GM20431 (cell line): ENCODE measurements around the gene EPB41L4B.
"Not testable (repeated sequence)": the region's sequence is repeated elsewhere in the genome, so short reads cannot be mapped to it uniquely, and the experiment has no call there.

Experiments used
- in situ Hi-C: fragments of 300-500 bp; cut with MseI, MboI; formaldehyde crosslinking; loops from one replicate; pipeline ENCODE4 v1.15.0; 2020; ENCODE audit warnings: low sequenced_read_pairs; ENCODE audit not compliant: unreplicated experiment

The EPB41L4B gene

DNA sequence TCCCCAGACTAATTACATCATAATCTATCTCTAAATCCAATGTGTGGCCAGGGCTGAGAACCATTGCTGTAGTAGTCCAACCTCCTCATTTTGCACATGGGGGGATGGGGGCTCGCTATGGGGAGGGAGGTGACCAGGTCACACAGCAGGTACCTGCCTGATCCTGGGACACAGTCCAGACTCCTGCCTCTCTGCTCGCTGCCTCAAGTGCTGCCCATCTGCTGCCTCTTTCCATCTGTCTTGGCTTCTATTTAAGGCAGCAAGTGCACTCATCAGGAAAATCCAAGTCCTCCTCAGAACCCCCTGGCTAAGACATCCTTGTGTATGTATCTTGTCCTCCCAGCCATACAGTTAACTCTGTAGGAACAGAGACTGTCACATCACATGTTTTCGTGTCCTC, 96.1 kb downstream of the EPB41L4B start:
- in situ Hi-C loops: loop anchor here (25.0 kb wide), 1 partner anchor 238 kb away; no protein-coding TSS in a partner anchor

DNA sequence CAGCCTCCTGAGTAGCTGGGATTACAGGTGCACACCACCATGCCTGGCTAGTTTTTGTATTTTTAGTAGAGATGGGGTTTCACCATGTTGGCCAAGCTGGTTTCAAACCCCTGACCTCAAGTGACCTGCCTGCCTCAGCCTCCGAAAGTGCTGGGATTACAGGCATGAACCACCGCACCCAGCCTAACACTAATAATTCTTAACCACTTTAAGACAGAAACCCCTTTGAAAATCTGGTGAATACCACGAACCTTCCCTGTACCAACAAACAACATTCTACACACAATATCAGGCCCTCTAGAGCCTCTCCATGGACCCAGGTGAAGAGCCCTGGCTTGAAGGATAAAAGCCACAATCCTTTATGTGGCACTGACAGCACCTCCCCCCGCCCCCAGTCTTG, 102.6 kb downstream of the EPB41L4B start:
- in situ Hi-C loops: not testable (repeated sequence)

DNA sequence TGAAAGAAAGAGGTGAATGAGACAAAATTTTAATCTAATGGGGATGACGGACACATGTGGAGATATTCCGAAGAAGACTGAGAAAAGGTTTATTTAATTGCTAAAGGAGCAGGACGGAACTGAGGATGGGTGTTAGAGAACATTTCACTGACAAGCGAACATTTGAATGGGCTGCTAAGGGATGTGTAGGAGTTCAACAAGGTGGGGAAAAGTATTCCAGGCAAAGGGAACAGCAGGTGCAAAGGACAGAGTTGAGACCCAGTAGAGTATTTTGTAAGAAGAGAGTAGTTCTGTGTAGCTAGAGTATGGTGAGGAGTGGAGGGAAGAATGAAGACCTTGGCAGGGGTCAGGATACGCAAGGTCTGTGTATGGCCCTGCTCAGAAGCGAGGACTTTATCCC, 106.4 kb downstream of the EPB41L4B start:
- in situ Hi-C loops: no loop called here

DNA sequence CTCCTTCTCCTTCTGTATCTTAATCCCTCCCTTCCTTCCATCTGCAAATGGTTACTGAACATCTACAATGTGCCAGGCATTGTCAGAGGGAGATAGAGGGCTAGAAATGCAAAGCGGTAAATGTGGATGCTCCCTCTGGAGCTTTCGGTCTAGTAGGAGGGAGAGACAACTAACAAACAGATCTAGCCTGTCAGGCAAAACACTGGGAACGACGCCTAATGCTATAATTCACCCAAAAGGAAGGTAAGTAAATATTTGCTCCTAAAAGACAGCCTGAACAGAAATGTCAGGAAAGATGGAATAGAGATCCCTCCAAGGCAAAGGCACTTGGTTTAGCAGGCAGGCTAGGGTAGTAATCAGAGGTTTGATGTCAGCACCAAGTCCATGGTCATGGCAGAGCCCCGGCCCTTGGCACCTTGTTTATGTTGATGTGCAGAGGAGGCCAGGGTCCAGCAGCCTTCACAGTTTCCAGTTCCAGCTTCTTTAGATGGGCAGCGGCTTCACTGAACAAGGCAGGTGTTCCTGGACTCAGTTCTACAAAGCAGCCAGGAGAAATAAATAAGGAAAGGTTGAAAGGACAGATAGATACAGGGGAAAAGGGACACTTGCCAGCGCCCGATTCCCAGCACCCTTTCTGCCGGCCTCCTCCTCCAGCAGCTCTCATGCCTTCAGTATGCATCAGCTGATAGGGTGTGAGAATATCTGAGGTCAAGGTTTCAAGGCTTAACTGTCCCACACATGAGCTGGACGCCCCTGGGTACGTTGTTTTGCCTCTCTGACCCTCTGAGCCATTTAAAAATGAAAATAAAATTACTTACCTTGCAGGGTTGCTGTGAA, 107.4 kb downstream of the EPB41L4B start:
- in situ Hi-C loops: no loop called here

DNA sequence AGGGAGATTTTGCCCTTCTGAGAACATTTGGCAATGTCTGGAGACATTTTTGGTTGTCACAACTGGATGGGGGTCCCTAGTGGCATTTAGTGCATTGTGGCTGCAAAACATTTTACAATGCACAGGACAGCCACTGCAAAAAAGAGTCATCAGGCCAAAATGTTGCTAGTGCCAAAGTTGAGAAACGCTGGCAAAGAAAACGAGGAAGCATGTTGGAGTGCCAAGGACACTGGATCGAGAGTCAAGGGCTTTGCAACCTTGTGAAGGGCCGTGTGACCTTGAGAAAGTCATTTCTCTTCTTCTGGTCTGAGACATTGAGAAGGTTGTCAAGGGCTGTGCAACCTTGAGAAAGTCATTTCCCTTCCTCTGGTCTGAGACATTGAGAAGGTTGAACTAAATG, 108.1 kb downstream of the EPB41L4B start:
- in situ Hi-C loops: no loop called here

DNA sequence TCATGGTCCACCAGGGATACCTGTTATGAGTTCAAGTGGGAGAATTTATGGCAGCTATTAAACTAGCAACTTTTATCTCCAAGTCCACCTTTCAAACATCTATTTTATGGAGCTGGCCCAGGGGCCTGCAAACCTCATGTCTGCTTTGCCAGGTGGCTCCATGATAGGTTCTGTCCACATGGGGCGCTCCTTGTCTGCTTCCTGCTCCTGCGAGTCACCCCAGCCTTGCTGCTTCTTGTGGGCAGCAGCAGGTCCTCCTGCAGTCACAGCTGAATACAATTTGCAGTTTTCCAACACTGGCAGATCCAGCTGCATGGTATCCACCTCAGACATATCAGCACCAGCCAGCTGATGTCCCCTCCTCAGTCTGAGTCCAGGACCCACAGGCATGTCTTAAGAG, 114.2 kb downstream of the EPB41L4B start:
- in situ Hi-C loops: no loop called here

DNA sequence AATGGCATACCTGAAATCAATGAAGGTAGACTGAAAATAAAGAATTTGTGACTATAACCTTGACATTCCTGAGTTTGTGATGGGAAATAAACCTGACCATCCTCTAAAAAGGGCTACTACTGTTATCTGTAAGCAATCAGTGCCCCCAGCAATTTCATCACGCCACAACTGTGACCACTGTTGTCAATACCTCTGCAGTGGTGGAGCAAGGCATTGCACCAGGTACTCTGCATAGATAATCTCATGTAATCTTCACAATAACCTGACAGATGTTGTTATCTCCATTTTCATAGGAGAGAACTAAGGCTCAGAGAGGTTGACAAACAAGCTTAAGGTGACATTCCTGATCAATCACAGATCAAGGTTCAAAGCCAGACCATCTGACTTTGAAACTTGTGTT, 115.3 kb downstream of the EPB41L4B start:
- in situ Hi-C loops: no loop called here

DNA sequence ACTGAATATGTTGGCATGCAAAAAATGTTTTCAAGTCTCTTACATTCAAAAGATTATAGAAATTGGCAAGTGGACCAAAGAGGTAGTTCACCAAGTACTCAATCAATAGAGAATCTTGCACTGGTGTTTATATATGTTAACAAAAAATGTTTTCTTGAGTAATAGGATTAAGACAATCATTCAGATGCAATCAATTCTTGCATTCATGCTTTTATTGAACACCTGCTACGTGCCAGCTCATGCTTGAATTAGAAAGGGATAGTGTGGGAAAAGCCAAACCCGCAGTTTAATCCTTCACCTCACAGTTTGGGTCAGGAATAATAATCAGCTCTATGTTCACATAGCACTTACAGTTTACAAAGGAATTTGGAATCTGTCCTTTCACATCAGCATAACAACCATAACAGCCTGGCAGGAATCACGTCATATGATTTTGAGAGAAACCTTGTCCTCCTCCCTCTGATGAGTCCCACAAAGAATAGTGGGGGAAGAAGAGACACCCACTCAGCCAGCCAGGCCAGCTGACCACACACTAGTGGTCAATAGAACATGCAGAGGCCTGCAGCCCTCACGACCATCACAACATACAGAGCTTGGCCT, 117.0 kb downstream of the EPB41L4B start:
- in situ Hi-C loops: no loop called here

DNA sequence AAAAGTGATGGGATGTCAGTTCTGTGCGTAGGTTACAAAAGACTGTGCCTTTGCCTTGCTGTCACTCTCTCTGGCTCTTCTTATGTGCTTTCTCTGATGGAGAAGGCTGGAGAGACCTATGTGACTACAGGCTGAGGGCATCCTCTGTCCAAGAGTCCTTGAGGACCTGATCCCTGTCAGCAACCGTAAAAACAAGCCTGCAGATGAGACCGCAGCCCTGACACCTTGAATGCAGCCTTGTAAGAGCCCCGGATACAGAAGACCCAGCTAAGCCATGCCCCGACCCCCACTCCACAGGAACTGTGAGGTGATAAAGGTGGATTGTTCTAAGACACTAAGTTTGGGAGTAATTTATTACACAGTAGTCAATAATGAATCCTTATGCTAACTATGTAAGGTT, 121.2 kb downstream of the EPB41L4B start:
- in situ Hi-C loops: no loop called here

DNA sequence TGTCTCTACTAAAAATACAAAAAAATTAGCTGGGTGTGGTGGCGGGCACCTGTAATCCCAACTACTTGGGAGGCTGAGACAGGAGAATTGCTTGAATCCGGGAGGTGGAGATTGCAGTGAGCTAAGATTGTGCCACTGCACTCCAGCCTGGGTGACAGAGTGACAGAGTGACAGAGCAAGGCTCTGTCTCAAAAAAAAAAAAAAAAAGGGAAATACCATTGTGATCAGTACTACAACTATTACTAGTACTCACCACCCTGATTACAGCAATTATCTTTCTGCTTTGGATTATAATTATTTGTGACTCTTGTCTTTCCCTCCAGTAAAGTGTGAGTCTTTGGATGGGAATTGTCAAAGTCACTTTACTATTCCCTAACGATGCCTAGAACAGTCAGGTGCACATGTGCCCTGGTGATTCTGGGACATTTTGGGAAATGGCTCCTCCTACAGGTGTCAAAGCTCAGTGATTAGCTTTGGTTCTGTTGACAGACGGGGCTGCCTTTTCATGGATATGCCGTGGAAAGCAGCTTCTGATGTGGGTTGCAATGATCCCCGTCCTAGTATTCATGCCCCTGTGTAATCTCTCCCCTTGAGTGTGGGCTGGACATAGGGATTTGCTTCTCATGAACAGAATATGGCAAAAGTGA, 122.0 kb downstream of the EPB41L4B start:
- in situ Hi-C loops: no loop called here

DNA sequence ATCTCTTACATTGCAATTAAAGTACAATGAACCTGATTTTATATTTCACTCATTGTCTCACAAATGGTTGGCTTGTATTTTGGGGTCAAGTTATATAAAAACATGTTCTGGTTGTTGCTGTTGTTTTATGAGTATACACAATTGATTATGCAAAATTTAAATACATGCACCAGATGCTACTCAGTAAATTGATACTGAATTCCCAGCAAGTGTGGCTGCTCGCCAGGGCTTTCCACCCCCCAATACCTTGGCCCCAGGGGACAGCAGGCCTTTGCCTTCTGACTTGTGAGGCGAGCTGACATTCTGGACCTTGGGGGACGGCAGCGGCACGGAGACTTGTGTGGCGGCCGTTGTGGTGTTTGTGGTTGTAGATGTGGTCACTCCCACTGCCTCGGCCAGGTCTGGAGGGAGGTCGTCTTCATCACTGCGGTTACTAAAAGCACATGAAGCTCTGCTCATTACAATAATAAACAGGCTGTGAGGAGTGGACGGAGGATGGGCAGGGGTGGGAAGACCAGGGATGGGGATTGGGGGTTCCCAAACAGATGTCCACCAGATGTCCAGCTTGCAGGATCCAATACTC, 126.8 kb downstream of the EPB41L4B start:
- in situ Hi-C loops: no loop called here

DNA sequence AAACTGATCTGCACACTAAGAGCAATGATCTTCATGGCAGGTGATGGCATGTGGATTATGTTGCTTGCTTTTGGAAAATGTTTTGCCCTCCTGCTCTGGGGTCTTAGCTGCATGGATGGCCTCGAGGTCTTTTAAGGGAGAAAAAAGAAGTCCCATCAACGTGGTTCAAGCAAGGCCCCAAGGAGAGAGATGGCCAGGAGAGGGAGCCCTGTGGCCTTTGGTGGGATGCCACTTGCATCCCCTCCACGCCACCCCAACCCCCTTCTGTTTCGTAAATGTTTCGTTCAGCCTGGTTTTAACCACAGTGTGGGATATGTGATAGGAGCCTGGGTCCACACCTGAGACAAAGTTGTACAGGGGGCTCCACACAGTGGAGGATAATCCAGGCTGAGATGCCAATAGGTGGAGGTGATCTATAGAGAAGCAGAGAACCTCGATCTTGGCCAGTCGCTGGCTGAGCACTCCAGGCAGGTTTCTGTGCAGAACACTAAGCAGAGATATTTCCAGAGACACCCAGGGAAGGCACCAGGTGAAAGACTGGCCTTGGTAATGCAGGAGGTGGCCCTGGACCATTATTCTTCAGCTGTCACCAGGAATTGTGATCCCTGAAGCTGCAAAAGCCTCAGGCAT, 128.0 kb downstream of the EPB41L4B start:
- in situ Hi-C loops: no loop called here

DNA sequence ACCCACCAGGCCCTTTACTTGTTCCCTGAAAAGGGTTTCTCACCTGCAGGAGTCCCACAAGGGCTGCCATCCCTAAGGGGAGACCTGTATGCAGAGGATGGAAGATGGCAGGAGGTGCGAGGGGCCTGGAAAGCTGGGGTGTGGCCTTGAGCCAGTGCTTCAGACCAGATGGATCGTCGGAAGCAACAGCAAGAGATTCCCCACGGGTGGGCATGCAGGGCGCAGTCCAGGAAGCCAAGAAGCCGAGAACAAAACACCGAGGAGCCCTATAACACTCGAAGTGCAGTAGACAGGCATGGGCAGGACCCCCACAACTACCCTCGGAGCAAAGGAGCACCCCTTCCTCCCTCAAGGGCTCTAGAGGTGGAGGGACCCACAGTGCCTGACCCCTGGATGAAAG, 129.1 kb downstream of the EPB41L4B start:
- in situ Hi-C loops: no loop called here

DNA sequence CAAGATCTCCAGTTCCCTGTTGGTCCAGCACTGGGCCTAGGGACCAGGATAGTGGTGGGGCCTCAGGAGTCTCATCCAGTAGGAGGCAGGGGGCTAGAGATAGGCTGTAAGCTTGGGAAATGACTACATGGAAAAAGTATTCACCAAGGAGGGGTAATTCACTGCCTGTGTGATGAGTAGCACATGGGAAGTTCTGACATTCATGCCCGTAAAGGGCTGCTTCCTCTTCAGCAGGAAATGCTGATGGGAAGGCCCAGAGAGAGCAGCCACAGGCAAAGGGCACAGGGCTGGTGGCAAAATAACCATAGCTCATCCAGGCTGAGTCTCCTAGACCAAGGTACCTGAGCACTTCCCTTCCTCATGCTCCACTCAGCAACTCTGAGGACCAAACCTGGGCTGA, 130.7 kb downstream of the EPB41L4B start:
- in situ Hi-C loops: no loop called here

DNA sequence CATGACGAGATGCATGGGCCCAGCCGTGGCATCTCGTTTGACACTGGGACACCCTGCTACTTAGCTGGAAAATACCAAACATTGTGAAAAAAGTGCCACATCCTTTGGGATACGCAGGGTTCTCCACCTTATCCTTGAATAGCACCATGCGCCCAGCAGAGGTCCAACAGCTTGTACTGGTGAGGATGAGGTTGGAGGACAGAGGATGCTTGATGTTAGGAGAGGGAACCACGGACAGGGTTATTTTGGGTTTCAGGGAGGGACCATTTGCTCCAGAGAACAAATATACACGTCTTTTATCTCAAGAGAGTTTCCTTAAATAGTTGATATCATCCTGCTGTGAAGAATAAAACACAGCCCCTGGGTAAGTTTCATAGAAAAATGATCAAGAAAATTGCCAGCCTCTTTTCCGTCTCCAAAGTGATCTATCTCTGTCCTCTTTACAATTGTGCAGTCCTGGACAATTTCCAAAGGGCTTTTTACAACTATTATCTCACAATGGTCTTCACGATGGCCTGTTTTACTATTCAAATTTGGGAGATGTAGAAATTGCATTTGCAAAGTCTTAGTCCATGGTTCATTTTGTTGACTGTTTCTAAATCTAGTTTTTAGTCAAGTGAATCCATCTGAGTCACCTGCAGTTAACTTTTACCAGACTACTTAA, 133.9 kb downstream of the EPB41L4B start:
- in situ Hi-C loops: no loop called here

DNA sequence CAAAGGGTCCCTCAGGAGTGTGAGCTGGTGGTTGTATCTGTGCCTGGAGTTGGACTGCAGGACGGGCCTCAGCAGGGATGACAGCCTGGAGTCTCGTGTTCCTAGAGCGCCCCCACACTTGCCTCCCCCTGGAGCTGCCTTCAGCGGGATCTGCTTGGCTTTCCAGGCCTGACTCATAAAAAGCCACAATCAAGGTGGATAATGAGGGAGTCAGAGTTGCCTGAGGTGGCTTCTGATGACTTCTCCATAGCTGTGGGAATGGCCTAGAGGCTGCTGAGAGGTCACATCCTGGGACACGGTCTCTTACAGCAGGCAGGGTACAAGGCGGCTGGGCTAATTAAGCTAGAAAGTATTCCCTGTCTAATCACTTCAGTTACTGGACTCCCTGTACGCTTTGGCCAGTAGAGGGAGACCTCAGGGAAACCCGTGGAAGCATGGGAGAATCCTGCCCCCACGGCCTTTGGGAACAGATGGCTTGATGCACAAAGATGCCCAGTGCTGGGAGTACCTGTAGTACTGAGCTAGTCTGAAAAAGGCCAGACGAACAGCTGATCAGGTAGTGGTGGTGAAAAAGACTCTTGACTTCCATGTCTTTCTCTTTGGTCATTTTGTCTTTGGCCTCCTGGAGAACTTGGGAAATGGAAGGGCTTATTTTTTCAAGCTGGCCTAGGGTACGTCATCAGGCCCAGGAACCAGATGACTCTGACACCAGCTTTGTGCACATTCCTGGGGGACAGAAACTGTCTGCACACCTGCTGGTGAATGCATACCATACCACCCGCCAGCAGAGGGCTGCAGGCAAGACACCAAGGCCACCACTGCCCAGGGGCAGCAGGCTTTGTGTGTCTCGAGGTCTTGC, 137.7 kb downstream of the EPB41L4B start:
- in situ Hi-C loops: no loop called here

DNA sequence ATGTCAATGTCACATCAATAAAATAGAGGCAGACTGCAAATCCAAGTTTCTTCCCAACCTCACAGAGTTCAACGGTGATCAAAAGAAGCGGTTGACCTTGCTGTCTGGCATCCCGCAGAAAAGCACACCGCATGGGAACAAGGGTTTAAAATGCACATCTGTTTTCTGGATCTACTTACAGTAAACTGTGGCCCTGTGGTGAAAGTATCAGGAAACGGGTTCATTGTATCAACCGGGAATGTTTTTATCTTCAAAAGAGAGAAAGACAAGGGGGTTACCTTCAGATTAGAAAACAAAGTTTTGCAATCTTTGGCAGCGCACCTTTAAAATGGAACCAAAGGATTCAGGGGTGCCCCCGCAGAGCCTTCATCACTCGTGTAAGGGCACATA, 138.3 kb downstream of the EPB41L4B start:
- in situ Hi-C loops: no loop called here

DNA sequence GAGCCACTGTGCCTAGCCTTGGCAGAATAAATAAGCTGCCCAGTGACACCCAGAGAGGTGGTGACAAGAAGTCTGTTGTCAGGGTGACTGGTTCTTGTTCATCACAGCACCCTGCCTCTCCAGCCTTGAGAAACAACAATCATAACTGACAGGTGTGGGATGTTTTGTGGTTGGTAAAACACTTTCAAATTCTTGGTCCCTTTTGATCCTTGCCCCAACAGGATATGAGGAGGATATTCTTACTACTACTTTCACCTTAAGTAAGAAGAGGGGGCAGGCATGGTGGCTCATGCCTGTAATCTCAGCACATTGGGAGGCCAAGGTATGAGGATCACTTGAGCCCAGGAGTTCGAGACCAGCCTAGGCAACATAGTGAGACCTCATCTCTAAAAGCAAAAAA, 139.6 kb downstream of the EPB41L4B start:
- in situ Hi-C loops: no loop called here
